GM19372 (cell line): Measurements from ENCODE around the gene AK9.
"Not testable (repeated sequence)": the region's sequence is repeated elsewhere in the genome, so short reads cannot be mapped to it uniquely, and the experiment has no call there.

Experiments used
- ATAC-seq: cut with Tn5 transposase; IDR thresholded peaks from one replicate; pipeline ENCODE4 v1.9.1; 2021; ENCODE audit warnings: mild to moderate bottlenecking, low read depth, moderate library complexity; ENCODE audit not compliant: unreplicated experiment

Gene AK9

DNA sequence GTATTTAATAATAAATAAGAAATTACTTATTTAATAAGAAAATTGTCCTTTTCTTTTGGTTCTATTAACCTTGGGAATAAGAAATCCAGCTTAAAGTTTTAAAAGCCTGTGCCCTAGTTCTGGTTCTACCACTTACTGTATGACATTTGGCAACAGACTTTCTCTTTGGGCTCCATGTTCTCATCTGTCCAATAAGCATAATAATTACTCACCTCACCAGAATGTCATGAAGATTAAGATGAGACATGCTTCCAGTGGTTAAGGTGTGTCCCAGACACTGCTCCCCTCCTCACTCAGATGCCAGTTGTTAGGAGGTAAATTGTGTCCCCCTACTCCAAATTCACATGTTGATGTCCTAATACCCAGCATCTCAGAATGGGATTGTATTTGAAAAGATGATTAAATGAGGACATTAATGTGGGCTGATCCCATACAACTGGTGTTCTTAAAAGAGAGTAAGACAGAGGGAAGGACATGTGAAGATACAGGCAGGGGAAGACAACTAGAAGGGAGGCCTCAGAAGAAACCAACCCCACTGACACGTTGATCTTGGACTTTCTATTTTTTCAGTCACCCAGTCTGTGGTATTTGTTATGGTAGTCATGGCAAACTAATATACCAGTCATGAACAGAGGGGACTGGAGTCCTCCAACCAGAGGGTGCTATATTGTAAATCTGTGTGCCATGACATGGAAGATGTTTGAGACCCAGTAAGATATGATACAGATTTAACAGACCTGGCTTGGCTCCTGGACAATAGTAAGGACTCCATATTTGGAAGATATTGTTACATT is 229.1 kb downstream of the AK9 start:
- no peak for ATAC-seq

GRCh38 chr6:109461205-109461604 is 229.8 kb downstream of the AK9 start:
- ATAC-seq: not testable (repeated sequence)

DNA sequence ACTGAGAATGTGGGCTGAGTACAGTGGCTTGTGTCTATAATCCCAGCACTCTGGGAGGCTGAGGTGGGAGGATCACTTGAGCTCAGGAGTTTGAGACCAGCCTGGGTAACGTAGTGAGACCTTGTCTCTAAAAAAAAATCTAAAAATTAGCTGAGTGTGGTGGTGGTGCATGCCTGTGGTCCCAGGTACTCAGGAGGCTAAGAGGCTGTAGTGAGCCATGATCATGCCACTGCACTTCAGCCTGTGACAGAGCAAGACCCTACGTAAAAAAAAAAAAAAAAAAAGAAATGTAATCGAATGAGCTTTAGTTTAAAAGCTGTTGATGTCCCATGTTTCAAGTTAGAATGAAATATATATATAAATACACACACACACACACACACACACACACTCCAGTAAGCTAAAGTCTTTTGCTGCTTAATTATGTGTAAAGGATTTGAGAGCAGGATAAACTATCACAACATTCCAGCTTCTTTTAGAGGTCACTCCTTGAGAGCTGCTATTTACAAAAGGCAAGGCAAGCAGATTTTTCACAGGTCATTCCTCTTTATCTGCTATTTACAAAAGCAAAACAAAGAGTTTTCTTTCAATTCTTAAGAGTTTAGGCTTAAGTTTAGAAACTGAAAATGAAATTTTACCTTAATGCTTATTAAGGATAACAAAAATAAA is 230.7 kb downstream of the AK9 start:
- ATAC-seq: no peak

GRCh38 chr6:109458774-109459531 is 232.0 kb downstream of the AK9 start:
- ATAC-seq: peak; percentile 27

- ATAC-seq: no peak
Measured at GRCh38 chr6:109457562-109457996, 233.4 kb downstream of the AK9 start.

DNA sequence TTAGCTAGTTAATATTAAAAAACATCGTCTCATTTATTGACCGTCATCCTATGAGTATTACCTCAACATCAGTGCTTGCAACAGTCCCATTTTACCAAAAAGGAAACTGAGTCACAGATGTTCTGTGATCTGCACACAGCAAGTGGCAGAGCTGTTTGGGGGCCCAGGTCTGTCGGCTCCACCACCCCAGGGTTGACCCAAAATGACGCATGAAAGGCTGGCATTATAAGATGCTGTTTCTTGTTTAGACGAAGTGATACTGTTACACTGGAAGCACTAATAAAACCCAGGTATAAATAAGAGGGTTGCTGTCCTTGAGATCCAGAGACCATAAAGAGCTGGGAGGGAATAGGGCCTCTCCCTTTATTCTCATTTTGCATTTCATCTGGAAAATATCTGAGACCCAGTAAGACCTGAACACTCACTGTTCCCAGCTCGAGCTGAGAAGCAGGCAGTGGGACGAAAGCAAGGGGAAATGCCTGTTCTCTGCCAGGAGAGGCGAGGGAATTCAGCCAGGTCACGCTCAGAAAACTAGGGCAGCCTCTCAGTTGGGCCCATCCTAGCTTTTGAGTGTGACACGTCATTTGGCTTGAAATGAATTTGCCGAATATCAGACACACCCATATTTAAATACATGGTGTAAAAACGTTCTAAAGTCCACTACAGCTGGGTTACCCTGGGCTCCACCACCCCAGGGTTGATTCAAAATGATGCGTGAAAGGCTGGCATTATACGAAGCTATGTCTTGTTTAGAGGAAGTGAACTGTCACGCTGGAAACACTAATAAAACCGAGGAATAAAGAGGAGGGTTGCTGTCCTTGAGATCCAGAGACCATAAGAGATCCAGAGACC is 234.1 kb downstream of the AK9 start:
- no peak for ATAC-seq

- ATAC-seq: no peak
Measured at GRCh38 chr6:109456111-109456583, 234.9 kb downstream of the AK9 start.

- ATAC-seq: peak; percentile 50
Measured at GRCh38 chr6:109455437-109456110, 235.4 kb downstream of the AK9 start, which contains the start of gene MICAL1. TSS of gene MICAL1 (minus strand) at chr6:109455772. CDS start at chr6:109454196, 1,576 bp downstream.

GRCh38 chr6:109454496-109455436 is 236.2 kb downstream of the AK9 start:
- ATAC-seq: peak; percentile 31

DNA sequence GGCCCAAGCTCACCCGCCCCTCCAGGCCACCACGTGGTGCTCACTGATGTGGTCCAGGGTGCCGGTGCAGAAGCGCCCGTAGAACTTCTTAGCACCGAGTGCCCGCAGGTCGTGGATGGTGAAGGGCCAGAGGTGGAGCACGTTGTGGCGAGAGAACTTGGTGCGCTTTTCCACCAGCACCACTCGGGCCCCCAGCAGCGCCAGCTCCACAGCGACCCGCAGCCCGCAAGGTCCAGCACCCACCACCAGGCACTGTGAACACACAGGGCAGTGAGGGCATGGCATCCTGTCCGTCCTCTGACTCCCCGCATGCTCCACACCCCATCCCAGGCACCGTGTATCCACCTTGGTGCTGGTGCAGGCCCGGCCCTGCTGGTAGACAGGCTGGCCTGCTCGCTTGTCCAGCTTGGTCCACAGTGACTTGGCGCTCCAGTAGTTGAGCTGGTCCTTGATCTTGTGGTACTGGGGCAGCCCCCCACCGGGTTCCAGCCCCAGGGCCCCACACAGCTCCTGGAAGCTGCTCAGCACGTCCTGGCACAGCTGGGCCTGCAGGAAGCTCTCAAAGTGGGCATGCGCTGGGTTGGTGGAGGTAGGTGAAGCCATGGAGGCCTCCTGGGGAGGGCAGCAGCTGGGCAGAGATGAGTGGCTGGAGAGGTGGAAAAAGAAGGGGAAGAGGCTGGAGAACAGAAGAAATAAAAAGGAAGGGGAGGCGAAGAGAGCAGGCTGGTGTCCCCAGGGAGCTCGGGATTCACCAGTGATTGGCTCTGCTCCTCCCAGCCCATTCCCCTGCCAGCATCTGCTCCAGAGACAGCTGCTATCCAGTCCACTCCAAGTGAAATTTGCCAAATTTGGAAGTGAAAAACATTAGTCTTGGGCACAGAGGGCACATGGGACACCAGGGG is 237.2 kb downstream of the AK9 start:
- ATAC-seq: no peak

- ATAC-seq: no peak
Measured at GRCh38 chr6:109453156-109453555, 237.8 kb downstream of the AK9 start.

- no peak for ATAC-seq
Measured at GRCh38 chr6:109452181-109452580, 238.8 kb downstream of the AK9 start.

DNA sequence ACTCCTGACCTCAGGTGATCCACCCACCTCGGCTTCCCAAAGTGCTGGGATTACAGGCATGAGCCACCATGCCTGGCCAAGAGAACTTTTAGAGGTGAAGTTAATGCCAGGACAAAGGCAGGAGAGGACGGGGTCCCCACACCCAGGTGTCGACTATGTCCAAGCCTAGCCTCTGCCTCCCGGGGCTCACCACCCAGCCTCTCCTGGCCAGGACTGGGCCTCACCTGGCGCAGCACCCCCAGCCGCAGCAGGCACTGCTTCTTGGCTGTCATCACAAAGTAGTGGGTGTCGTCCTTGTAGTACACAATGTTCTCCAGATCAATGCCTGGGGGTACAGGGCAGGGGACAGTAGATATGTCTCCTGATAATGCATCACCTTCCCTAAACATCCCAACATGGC is 239.6 kb downstream of the AK9 start:
- no peak for ATAC-seq

DNA sequence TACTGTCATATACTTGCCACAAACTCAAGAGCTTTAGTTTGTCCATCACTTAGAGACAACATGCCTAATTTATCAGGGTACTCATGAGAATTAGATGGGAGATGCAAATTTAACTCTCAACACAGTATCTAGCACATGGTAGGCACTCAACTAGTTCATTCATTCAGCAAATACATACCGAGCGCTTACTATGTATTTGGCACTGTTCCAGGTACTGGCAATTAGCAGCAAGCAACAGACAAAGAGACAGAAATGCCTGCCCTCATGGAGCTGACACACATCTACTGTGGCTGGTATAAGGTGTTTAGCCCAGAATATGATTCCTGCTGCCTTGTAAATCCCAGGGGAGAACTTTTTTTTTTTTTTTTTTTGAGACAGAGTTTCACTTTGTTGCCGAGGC is 240.2 kb downstream of the AK9 start:
- no peak for ATAC-seq

GRCh38 chr6:109449795-109450673 is 241.0 kb downstream of the AK9 start:
- no peak for ATAC-seq

GRCh38 chr6:109449064-109449794 is 241.8 kb downstream of the AK9 start:
- no peak for ATAC-seq
